Skeletal muscle tissue (tissue), 4 donors: ENCODE measurements around the gene CBFA2T3. TPM values are rescaled to one million over a fixed set of nuclear protein-coding genes. Genes with fewer than 3 reads are reported as not detected.
"Not testable (repeated sequence)": the region's sequence is repeated elsewhere in the genome, so short reads cannot be mapped to it uniquely, and the experiment has no call there.

ENCODE experiments used
- H3K27ac ChIP-seq: one replicate; pipeline ENCODE4 v1.7.0; 2013; ENCODE audit warnings: mild to moderate bottlenecking, low read depth, low read length, inconsistent platforms
- H3K27me3 ChIP-seq, 3 donors: one replicate each; pipeline ENCODE4 v1.7.0; 2013; ENCODE audit warnings: low read length in 3 of 3; ENCODE audit not compliant: control insufficient read depth in 3 of 3, insufficient read depth in 3 of 3
- H3K36me3 ChIP-seq, 3 donors: one replicate each; pipeline ENCODE4 v1.7.0; 2013; ENCODE audit warnings: low read length in 3 of 3; ENCODE audit not compliant: control insufficient read depth in 3 of 3, insufficient read depth in 3 of 3
- H3K4me1 ChIP-seq, 3 donors: one replicate each; pipeline ENCODE4 v1.7.0; 2013; ENCODE audit warnings: low read length in 3 of 3, mild to moderate bottlenecking in 3 of 3; ENCODE audit not compliant: control insufficient read depth in 3 of 3, insufficient read depth in 3 of 3
- H3K4me3 ChIP-seq, 3 donors: one replicate each; pipeline ENCODE4 v1.7.0; 2013; ENCODE audit warnings: low read length in 3 of 3
- H3K9ac ChIP-seq, 3 donors: one replicate each; pipeline ENCODE4 v1.7.0; 2013; ENCODE audit warnings: low read length in 3 of 3, mild to moderate bottlenecking in 3 of 3, moderate library complexity in 2 of 3, low read depth in 1 of 3
- H3K9me3 ChIP-seq, 3 donors: one replicate each; pipeline ENCODE4 v1.7.0; 2013; ENCODE audit warnings: low read length in 3 of 3; ENCODE audit not compliant: control insufficient read depth in 3 of 3
- total RNA-seq: library from RNA; depleted of rRNA; stranded (reverse); fragments of >200 nt; gene quantifications from one replicate; pipeline ENCODE4 v1.2.3, GENCODE V29; 2014
- donor health status: Osteomylitis.

The CBFA2T3 gene
- total RNA-seq, 1 donor from 2014 or later, result 2.1 TPM

- Histone ChIP-seq H3K36me3 (peaks cover 31 to 32% (median 32%) of the 10 kb centered on the region in 3 donors), H3K4me1 (peaks cover 42 to 64% (median 57%) of the 10 kb centered on the region in 3 donors), H3K4me3 (peak overlapping the region; percentile 51 to 79 (median 77)), H3K9ac (peak overlapping the region in 1 of 3 donors; percentile 89)
- not testable (repeated sequence) for H3K27me3 ChIP-seq, H3K9me3 ChIP-seq, H3K27ac ChIP-seq
Observed at GRCh38 chr16:88894266-88894665, 82.7 kb downstream of the CBFA2T3 start.

DNA sequence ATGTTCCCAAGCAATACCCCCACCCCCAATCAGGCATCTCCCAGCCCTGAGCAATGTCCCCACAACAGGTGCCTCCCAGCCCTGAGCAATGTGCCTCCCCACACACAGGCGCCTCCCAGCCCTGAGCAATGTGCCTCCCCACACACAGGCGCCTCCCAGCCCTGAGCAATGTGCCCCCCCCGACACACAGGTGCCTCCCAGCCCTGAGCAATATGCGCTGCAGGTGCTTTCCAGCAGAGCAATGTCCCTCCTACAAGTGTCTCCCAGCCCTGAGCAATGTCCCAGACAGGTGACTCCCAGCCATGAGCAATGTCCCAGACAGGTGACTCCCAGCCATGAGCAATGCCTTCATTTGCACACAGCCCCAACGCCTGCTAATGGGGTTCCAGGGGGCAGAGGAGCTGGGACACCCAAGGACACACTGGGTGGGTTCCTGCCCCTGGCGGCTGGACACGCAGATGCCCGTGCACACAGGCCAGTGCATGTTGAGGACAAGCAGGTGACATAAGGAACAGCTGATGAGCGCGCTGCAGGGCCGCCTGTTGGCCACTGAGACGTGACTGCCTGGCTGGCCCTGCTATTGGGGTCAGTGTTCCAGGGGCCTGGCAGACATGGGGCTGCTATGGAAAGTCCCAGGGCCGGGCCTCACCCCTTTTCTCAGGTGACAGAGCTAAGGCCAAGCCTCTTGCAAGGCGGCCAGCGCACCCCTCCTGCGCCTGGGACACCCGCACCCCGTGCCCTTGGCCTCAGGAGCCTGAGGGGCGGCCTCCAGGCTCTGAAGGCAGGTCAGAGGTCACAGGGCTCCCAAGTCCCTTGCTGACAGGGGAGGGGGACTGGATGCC, 83.7 kb downstream of the CBFA2T3 start:
- peaks cover 45 to 68% (median 61%) of the 10 kb centered on the region in 3 donors for H3K4me1 ChIP-seq

GRCh38 chr16:88892065-88892464, 84.9 kb downstream of the CBFA2T3 start:
- Histone ChIP-seq H3K4me1 (peaks cover 50 to 70% (median 65%) of the 10 kb centered on the region in 3 donors), H3K36me3 (peaks cover 26 to 31% (median 27%) of the 10 kb centered on the region in 3 donors), H3K27me3 (no peaks in the 10 kb centered on the region), H3K4me3 (no peak overlapping the region), H3K9ac (peak overlapping the region in 1 of 3 donors; percentile 16), H3K9me3 (no peaks in the 10 kb centered on the region), H3K27ac (peak overlapping the region; percentile 83)

More for the DNA sequence above, 83.7 kb downstream of the CBFA2T3 start:
- peak overlapping the region; percentile 83 for H3K27ac ChIP-seq
- no peaks in the 10 kb centered on the region for H3K27me3 ChIP-seq
- peak overlapping the region in 2 of 3 donors; percentile 41 to 43 for H3K4me3 ChIP-seq
- H3K9ac ChIP-seq, result peak overlapping the region in 1 of 3 donors; percentile 68
- H3K36me3 ChIP-seq, result peaks cover 31 to 34% (median 32%) of the 10 kb centered on the region in 3 donors
- H3K9me3 ChIP-seq, result no peaks in the 10 kb centered on the region

DNA sequence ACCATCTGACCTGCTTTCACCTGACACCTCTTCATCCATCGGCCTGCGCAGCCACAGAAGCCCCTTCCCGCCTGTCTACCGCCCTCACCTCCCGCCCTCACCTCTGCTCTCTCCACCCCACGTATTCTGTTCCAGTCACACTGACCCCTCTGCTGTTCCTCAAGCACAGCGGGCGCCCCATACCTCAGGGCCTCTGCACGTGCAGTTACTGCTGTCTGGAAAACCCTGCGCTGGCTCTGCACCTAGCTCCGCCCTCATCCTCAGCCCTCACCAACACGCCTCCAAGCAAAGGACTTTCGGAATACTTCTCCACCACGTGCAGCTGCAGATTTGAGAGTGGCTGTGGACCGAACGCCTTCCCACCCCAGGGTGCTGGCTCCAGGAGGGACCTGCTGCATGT, 85.9 kb downstream of the CBFA2T3 start:
- no peaks in the 10 kb centered on the region for H3K9me3 ChIP-seq
- H3K4me1 ChIP-seq, result peaks cover 55 to 70% (median 66%) of the 10 kb centered on the region in 3 donors
- H3K27ac ChIP-seq, result no peak overlapping the region
- no peaks in the 10 kb centered on the region for H3K27me3 ChIP-seq
- no peak overlapping the region for H3K4me3 ChIP-seq
- no peak overlapping the region for H3K9ac ChIP-seq
- peaks cover 26 to 31% (median 30%) of the 10 kb centered on the region in 3 donors for H3K36me3 ChIP-seq

DNA sequence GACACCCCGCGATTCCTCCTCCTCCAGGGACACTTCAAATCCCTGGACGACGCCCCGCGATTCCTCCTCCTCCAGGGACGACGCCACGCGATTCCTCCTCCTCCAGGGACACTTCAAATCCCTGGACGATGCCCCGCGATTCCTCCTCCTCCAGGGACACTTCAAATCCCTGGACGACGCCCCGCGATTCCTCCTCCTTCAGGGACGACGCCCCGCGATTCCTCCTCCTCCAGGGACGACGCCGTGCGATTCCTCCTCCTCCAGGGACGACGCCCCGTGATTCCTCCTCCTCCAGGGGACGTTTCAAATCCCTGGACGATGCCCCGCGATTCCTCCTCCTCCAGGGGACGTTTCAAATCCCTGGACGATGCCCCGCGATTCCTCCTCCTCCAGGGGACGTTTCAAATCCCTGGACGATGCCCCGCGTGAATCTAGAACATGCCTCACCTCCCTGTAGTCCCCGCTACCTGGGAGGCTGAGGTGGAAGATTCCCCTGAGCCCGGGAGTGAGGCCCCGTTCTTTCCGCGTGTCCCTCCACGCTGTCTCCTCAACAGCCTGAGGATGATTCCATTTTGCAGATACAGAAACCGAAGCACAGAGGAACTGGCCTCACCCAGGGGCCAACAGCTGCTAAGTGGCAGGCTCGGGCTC, 87.2 kb downstream of the CBFA2T3 start:
- peaks cover 31 to 39% (median 39%) of the 10 kb centered on the region in 3 donors for H3K36me3 ChIP-seq
- H3K4me1 ChIP-seq, result peaks cover 61 to 71% (median 67%) of the 10 kb centered on the region in 3 donors
- H3K27me3 ChIP-seq, H3K9me3 ChIP-seq, H3K27ac ChIP-seq, H3K9ac ChIP-seq, H3K4me3 ChIP-seq: not testable (repeated sequence)

DNA sequence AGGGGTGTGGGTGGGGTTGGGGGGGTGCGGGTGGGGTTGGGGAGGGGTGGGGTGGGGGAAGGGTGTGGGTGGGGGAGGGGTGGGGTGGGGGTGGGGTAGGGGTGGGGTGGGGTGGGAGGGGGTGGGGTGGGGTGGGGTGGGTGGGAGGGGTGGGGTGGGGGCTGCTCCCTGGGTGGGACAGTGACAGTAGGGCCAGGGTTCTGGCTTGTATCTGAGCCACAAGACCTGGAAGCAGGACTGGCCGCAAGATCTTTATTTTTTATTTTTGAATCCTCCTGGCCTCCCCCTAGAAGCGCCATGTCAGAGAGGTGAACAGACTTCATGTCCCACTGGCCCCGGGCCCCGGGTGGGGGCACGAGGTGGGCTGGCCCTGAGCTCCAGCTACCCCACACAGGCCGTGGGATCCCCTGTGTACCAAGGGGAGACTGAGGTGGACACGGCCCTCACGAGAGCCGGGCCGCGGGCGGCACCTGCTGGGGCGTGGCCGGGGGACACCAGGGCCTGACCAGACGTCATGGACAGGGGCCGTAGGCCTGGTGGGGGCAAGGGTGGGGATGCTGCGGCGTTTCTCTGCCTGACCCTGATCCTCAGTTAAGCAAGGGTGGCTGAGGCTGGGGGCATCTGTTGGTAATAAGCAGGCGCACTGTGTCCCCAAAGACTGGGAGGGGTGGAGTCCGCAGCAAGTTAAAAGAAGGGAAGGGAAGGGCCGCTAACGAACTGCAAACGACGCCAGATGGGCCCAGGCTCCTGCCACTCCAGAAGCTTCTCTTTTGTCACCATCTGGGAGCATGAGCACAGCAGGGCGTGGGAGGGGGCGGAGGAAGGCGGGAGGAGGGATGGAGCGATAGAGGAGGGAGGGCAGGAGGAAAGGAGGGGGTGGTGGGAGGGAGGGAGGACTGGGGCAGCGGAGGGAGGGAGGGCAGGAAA, 88.3 kb downstream of the CBFA2T3 start:
- H3K4me1 ChIP-seq, result peaks cover 67 to 72% (median 71%) of the 10 kb centered on the region in 3 donors
- peaks cover 36 to 48% (median 45%) of the 10 kb centered on the region in 3 donors for H3K36me3 ChIP-seq
- no peaks in the 10 kb centered on the region for H3K9me3 ChIP-seq
- peak overlapping the region in 1 of 3 donors; percentile 25 for H3K9ac ChIP-seq
- peak overlapping the region; percentile 47 for H3K27ac ChIP-seq
- H3K4me3 ChIP-seq, result no peak overlapping the region
- no peaks in the 10 kb centered on the region for H3K27me3 ChIP-seq

GRCh38 chr16:88888057-88888456, 89.0 kb downstream of the CBFA2T3 start:
- no peaks in the 10 kb centered on the region for H3K27me3 ChIP-seq
- H3K4me3 ChIP-seq, result peak overlapping the region in 2 of 3 donors; percentile 27 to 35
- H3K9ac ChIP-seq, result peak overlapping the region in 2 of 3 donors; percentile 45 to 64
- peaks cover 68 to 72% (median 71%) of the 10 kb centered on the region in 3 donors for H3K4me1 ChIP-seq
- peak overlapping the region; percentile 74 for H3K27ac ChIP-seq
- peaks cover 39 to 51% (median 45%) of the 10 kb centered on the region in 3 donors for H3K36me3 ChIP-seq
- H3K9me3 ChIP-seq, result no peaks in the 10 kb centered on the region

DNA sequence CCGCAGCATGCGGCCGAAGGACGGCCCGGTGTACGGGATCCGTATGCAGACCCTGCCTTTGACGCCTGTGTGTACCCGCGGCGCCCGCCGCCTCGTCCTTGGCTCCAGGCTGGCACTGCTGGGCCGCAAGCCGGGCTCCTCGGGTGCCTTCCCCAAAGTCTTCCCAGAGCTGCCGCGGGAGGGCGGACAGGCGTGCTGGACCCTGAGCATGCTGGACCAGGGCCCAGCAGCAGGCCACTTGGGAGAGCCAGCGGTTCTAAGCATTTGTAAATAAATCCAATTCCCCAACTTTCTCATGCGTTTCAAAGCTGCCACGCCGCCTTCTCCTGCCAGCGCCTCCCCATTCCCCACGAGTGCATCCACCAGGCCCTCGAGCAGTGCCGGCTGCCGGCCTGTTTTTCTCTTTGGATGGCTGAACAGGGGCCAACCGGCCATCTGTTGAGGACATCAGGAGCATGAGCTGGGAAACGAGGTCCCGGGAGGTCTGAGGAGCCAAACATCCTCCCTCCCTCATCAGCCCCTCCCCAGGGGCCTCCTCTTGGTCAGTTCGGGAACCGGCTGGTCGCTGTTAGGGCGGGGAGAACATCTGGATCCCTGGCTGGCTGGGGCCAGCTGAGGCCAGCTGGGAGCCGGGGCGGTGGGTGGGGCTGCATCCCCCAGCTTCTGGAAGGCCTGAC, 90.0 kb downstream of the CBFA2T3 start:
- no peaks in the 10 kb centered on the region for H3K9me3 ChIP-seq
- peaks cover 61 to 72% (median 70%) of the 10 kb centered on the region in 3 donors for H3K4me1 ChIP-seq
- peak overlapping the region in 2 of 3 donors; percentile 9 to 45 for H3K4me3 ChIP-seq
- peaks cover 40 to 57% (median 45%) of the 10 kb centered on the region in 3 donors for H3K36me3 ChIP-seq
- peak overlapping the region in 2 of 3 donors; percentile 45 to 64 for H3K9ac ChIP-seq
- H3K27ac ChIP-seq, result peak overlapping the region; percentile 74
- no peaks in the 10 kb centered on the region for H3K27me3 ChIP-seq

DNA sequence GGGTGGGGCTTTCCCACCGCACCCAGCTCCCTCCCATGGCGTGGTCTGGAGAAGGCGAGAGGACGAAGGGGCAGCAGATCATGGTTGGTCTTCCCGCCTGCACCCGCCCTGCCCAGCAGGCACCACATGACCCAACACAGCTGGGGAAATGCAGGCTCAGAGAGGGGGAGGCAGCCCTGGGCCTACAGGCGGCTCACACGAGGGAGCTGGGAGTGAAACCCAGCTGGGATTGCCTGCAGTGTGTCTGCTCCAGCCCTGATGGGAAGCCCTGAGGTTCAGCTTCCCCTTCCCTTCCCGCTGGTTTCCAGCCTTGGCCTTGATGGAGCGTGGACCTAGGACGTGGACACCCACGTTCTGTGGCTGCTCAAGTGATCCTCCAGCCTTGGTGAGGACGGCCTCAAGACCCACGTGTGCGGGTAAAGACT, 90.6 kb downstream of the CBFA2T3 start:
- Histone ChIP-seq H3K4me1 (peaks cover 56 to 69% (median 66%) of the 10 kb centered on the region in 3 donors), H3K9ac (peak overlapping the region in 1 of 3 donors; percentile 25), H3K27ac (peak overlapping the region; percentile 74), H3K36me3 (peaks cover 36 to 53% (median 43%) of the 10 kb centered on the region in 3 donors), H3K4me3 (no peak overlapping the region), H3K9me3 (no peaks in the 10 kb centered on the region), H3K27me3 (no peaks in the 10 kb centered on the region)
